HEK293T (cell line): ENCODE data around the gene NOL9.
"Not testable (repeated sequence)": the region's sequence is repeated elsewhere in the genome, so short reads cannot be mapped to it uniquely, and the experiment has no call there.

Experiments used
- CTCF ChIA-PET: fragments of 350-600 bp; formaldehyde crosslinking; extraction: SDS; loops from one replicate; lab custom pipeline; 2021; ENCODE audit warnings: antibody characterized with exemption, inconsistent platforms; lab: Yijun Ruan, JAX
- POLR2A ChIA-PET: fragments of 350-600 bp; formaldehyde crosslinking; extraction: SDS; loops from one replicate; lab custom pipeline; 2020; ENCODE audit warnings: antibody characterized with exemption, inconsistent platforms; lab: Yijun Ruan, JAX
- DNase-seq: peaks from one replicate; pipeline ENCODE4 v3.0.0; 2012; ENCODE audit warnings: mixed read lengths; ENCODE audit errors: extremely low spot score
- ARNT ChIP-seq: fragments of 450-650 bp; IDR thresholded peaks from 2 replicates; pipeline ENCODE4 v1.6.1; 2017; ENCODE audit warnings: mild to moderate bottlenecking
- BHLHE40 ChIP-seq: fragments of 450-650 bp; IDR thresholded peaks from 2 replicates; pipeline ENCODE4 v1.6.1; 2016; ENCODE audit warnings: mild to moderate bottlenecking, moderate library complexity, borderline replicate concordance
- CTBP1 ChIP-seq: fragments of 450-650 bp; IDR thresholded peaks from 2 replicates; pipeline ENCODE4 v1.6.1; 2016; ENCODE audit warnings: borderline replicate concordance
- ELF4 ChIP-seq: fragments of 450-650 bp; IDR thresholded peaks from 2 replicates; pipeline ENCODE4 v1.6.1; 2017; ENCODE audit warnings: antibody characterized with exemption
- FOXA1 ChIP-seq: fragments of 450-650 bp; IDR thresholded peaks from 2 replicates; pipeline ENCODE4 v1.6.1; 2016; ENCODE audit warnings: mild to moderate bottlenecking
- FOXK2 ChIP-seq: fragments of 450-650 bp; IDR thresholded peaks from 2 replicates; pipeline ENCODE4 v1.6.1; 2016; ENCODE audit warnings: mild to moderate bottlenecking
- FOXM1 ChIP-seq: fragments of 450-650 bp; IDR thresholded peaks from 2 replicates; pipeline ENCODE4 v1.6.1; 2017; ENCODE audit warnings: mild to moderate bottlenecking, borderline replicate concordance
- HDGF ChIP-seq: fragments of 450-650 bp; IDR thresholded peaks from 2 replicates; pipeline ENCODE4 v1.6.1; 2017; ENCODE audit warnings: antibody characterized with exemption, borderline replicate concordance
- L3MBTL2 ChIP-seq: fragments of 450-650 bp; conservative IDR thresholded peaks from 2 replicates; pipeline ENCODE4 v1.6.1; 2016; ENCODE audit warnings: mild to moderate bottlenecking
- LEF1 ChIP-seq: fragments of 450-650 bp; IDR thresholded peaks from 2 replicates; pipeline ENCODE4 v1.6.1; 2017; ENCODE audit warnings: mild to moderate bottlenecking, borderline replicate concordance
- NFRKB ChIP-seq: fragments of 450-650 bp; IDR thresholded peaks from 2 replicates; pipeline ENCODE4 v1.6.1; 2016; ENCODE audit warnings: mild to moderate bottlenecking, moderate library complexity
- PKNOX1 ChIP-seq: fragments of 450-650 bp; IDR thresholded peaks from 2 replicates; pipeline ENCODE4 v1.6.1; 2016
- SP1 ChIP-seq: fragments of 450-650 bp; IDR thresholded peaks from 2 replicates; pipeline ENCODE4 v1.6.1; 2017
- SUZ12 ChIP-seq: fragments of 450-650 bp; IDR thresholded peaks from 2 replicates; pipeline ENCODE4 v1.6.1; 2016; ENCODE audit warnings: mild to moderate bottlenecking
- TARDBP ChIP-seq: fragments of 450-650 bp; IDR thresholded peaks from 2 replicates; pipeline ENCODE4 v1.6.1; 2016
- ZNF384 ChIP-seq: fragments of 450-650 bp; IDR thresholded peaks from 2 replicates; pipeline ENCODE4 v1.6.1; 2016

NOL9 gene

GRCh38 chr1:6574025-6574620 is 19.8 kb upstream of the NOL9 start:
- no peak for DNase-seq
- ChIA-PET CTCF (no interaction called here), POLR2A (no interaction called here)
- TF ChIP-seq SP1, result no peak

GRCh38 chr1:6572653-6573383 is 18.5 kb upstream of the NOL9 start:
- DNase-seq, result no peak
- ChIA-PET POLR2A (interaction anchor here (1.5 kb wide), 1 partner anchor 18 kb away, joined by 3 read pairs; the partner anchor contains the start of gene NOL9), CTCF (no interaction called here)
- TF ChIP-seq BHLHE40 (no peak), ZNF384 (no peak)

DNA sequence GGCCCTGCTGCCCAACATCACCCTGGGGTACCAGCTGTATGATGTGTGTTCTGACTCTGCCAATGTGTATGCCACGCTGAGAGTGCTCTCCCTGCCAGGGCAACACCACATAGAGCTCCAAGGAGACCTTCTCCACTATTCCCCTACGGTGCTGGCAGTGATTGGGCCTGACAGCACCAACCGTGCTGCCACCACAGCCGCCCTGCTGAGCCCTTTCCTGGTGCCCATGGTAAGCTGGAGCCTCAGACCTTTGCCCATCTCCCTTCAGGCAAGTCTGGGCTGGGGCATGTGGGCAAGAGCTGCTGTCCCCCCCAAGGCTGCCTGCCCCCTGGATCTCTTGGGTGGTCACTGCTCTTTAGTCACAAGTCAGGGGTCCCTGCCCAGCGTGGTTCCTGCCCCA is 16.7 kb upstream of the NOL9 start:
- ChIA-PET CTCF (interaction anchor here (1.0 kb wide), 1 partner anchor 16 kb away, joined by 3 read pairs; the partner anchor contains the start of gene TAS1R1), POLR2A (interaction anchor here (0.6 to 1.7 kb wide), 4 partner anchors 9 to 80 kb away, joined by 3 to 11 read pairs (median 3); partner anchors contain the start of genes NOL9 and ZBTB48)
- TF ChIP-seq ELF4 (no peak), PKNOX1 (no peak), ZNF384 (no peak)
- DNase-seq, result no peak

DNA sequence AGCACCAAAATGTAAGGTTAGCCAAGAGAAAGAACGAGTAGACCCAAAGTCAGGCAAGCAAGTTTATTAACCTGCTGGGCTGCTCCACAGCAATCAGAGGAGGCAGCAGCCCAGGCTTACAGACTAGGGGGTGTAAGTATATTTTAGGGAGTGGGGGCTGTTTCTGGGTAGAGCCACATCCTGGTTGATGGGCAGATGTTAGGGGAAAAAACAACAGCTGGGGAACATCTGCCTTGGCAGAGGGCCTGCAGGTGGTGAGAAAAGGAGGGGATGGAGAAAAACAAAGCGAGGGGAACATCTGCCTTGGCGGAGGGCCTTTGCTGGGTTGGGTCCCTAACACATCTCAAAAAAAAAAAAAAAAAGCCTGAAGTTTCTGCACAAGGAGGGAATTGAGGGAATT is 15.8 kb upstream of the NOL9 start:
- TF ChIP-seq FOXM1, result no peak
- TF ChIP-seq PKNOX1, result no peak
- TF ChIP-seq ARNT, result no peak
- TF ChIP-seq ZNF384, result no peak
- no peak for TF ChIP-seq FOXK2
- no peak for TF ChIP-seq SUZ12
- no peak for TF ChIP-seq BHLHE40
- no peak for TF ChIP-seq SP1
- TF ChIP-seq LEF1, result no peak
- DNase-seq, result no peak
- ChIA-PET CTCF (interaction anchor here (0.6 kb wide), 1 partner anchor 77 kb away, joined by 3 read pairs; no protein-coding TSS in a partner anchor), POLR2A (interaction anchor here (0.6 to 1.1 kb wide), 3 partner anchors 10 to 81 kb away, joined by 3 read pairs; partner anchors contain the start of gene ZBTB48)

GRCh38 chr1:6569033-6569432 is 14.7 kb upstream of the NOL9 start:
- no peak for DNase-seq
- POLR2A ChIA-PET, result interaction anchor here (0.9 to 1.1 kb wide), 2 partner anchors 11 to 33 kb away, joined by 3 read pairs; partner anchors contain the start of gene ZBTB48
- CTCF ChIA-PET, result interaction anchor here (0.6 kb wide), 1 partner anchor 320 kb away, joined by 3 read pairs; no protein-coding TSS in a partner anchor
- no peak for TF ChIP-seq FOXA1
- no peak for TF ChIP-seq FOXK2
- no peak for TF ChIP-seq LEF1
- TF ChIP-seq NFRKB, result no peak
- TF ChIP-seq L3MBTL2, result no peak
- TF ChIP-seq FOXM1, result no peak
- no peak for TF ChIP-seq PKNOX1
- no peak for TF ChIP-seq SP1
- TF ChIP-seq ELF4, result no peak

DNA sequence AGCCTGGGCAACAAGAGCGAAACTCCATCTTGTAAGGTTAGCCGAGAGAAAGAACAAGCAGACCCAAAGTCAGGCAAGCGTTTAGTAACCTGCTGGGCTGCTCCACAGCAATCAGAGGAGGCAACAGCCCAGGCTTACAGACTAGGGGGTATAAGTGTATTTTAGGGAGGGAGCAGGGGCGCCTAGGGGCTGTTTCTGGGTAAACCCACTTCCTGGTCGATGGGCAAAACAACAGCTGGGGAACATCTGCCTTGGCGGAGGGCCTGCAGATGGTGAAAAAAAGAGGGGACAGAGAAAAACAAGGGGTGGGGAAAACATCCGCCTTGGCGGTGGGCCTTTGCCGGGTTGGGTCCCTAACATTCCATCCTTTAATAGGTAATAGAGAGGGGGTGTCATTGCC is 6.0 kb upstream of the NOL9 start:
- ChIA-PET CTCF (no interaction called here), POLR2A (interaction anchor here (0.6 kb wide), 1 partner anchor 21 kb away, joined by 3 read pairs; no protein-coding TSS in a partner anchor)
- DNase-seq, result no peak
- TF ChIP-seq PKNOX1 (no peak), HDGF (no peak), TARDBP (no peak), SUZ12 (no peak), ZNF384 (no peak), FOXK2 (no peak), FOXM1 (no peak), CTBP1 (no peak), SP1 (no peak)

DNA sequence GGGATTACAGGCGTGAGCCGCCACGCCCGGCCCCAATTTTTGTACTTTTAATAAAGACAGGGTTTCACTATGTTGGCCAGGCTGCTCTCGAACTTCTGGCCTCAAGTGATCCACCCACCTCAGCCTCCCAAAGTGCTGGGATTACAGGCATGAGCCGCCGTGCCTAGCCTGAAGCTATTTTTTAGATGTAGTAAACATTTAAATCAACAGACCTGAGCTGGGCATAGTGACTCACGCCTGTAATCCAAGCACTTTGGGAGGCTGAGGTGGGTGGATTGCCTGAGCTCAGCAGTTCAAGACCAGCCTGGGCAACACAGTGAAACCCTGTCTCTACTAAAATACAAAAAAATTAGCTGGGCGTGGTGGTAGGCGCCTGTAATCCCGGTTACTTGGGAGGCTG is 4.8 kb upstream of the NOL9 start:
- DNase-seq, POLR2A ChIA-PET, CTCF ChIA-PET: not testable (repeated sequence)
